Head of caudate nucleus (tissue), 42 donors: ENCODE measurements around the gene KCNMA1.

Source experiments
- DNase-seq, 42 donors: peaks; one replicate each; pipeline versions ENCODE4 v3.0.0 to v3.0.0-alpha.2; 2020 to 2021; ENCODE audit warnings: mixed read lengths in 7 of 42
- intact Hi-C: fragments of 100-400 bp; cut with DNase I; formaldehyde crosslinking; loops from one replicate; pipeline ENCODE4 v1.15.0; 2022

KCNMA1 gene

DNA sequence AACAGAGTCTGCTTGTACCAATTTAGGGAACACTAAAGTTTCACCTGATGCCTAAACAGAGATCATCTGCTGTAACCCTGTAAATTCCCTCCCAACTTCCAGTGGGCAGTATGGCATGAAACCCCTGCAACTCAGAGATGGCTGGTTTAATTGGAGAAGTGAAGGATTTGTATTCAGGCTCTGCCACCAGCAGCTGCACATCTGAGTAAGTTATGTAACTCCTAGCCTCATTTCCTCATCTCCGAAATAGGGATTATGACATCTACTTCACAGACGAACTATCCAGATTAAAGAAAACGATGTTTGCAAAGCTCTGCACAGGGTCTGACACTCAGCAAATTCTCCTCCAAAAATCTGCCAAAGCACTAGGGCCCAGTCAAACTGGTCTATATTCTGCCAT is 493.0 kb downstream of the KCNMA1 start:
- intact Hi-C loops, result no loop called here
- no peak for DNase-seq

DNA sequence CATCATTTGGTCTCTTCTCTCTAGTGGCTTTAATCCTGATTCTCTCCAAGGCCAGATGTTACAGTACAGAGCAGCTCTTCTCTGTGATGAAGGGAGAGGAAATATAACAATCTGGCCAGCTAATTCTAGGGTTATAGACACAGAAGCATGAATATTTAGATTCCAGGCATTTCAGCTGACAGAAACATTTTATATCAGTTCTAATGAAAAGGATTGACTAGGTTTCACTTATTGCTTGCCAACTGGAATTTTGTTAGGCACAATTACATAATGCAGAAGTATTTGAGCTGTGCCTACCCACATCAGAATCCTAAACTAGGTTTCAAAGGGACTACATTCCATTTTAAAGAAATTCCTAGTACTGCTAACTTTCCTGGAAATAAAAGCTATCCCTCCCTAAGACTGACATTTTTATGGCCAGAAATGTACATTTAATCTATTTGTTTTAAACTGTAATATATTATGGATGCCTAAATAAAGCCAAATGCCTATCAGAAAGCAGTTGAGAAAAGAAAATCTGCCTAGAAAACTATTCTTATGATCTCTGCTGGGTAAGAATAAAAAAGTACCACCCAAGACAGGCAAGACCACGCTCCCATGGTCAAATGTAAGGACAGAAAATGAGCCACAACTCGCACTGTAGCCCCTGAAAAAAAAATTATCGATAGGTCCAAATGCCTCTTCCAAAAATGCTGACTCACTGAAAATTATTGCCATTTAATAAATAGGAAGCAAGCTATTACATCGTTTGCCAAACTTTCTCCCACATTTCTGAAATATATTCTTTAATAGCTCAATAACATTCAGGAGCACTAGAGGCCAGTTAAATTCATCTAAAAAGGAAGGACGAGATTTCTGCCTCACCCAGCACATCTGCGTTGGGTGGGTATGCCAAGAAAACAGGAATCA is 498.1 kb downstream of the KCNMA1 start:
- intact Hi-C loops, result no loop called here
- no peak for DNase-seq

DNA sequence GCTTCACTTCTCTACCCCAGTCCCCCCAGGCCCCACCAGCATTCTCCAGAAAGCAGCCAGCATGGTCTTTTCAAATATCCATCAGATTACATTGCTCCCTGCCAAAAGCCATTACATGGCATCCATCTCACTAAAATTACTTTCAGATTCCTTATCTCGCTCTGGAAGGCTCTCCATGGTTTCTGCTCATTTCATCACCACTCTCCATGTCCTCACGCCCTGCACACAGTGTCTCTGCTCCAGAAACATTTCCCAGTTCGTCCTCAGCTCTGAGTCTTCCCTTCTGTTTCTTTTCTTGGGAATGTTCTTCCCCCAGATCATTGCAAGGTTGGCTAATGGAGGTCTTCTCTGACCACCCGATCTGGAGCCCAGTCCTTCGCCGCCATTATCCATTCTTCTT is 499.1 kb downstream of the KCNMA1 start:
- intact Hi-C loops, result no loop called here

DNA sequence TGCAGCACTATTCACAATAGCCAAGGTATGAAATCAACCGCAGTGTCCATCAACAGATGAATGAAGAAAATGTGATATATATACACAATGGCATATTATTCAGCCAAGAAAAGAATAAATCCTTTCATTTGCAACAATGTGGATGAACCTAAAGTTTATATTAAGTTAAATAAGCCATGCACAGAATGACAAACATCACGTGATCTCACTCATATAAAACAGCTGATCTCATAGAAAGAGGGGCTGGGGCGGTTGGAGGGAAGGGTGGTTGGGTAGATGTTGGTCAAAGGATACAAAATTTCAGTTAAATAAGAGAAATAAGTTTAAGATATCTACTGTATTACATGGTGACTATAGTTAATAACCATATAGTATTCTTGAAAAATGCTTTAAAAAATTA is 502.1 kb downstream of the KCNMA1 start:
- intact Hi-C loops, result no loop called here
- DNase-seq, result no peak

More for the DNA sequence above, 499.1 kb downstream of the KCNMA1 start:
- DNase-seq, result no peak

DNA sequence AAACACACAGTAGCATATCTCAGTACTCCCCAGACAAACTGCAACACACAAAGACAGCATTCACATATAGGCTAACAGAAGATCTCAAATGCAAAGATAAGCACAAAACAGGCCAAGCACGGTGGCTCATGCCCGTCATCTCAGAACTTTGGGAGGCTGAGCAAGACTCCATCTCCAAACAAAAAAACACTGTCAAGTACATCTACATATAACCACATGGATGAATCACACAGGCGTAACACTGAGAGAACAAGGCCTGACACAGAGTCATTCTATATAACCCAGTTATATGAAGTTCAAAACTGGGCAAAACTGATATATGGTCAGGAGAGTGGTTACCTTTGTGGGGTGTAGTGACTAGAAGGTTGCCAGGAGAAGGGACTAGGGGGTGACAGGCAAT is 506.4 kb downstream of the KCNMA1 start:
- intact Hi-C loops, result no loop called here
- DNase-seq, result no peak

DNA sequence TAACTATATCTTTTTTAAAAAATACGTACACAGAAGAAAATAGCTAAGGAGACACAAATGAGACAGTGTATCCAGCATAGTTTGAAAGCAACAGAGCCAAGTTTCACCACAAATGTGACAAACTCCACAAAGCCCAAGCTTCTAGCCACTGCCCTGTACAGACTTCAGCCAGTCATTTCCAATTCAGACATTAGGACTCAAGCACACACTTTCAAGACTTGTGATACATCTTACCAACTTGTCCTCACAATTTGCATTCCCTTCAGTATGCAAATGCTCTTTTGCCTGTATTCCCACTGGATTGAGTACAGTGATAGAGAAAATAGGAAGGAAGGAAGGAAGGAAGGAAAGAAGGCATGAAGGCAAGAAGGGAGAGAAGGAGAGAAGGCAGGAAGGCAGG is 510.4 kb downstream of the KCNMA1 start:
- intact Hi-C loops, result no loop called here
- DNase-seq, result no peak

DNA sequence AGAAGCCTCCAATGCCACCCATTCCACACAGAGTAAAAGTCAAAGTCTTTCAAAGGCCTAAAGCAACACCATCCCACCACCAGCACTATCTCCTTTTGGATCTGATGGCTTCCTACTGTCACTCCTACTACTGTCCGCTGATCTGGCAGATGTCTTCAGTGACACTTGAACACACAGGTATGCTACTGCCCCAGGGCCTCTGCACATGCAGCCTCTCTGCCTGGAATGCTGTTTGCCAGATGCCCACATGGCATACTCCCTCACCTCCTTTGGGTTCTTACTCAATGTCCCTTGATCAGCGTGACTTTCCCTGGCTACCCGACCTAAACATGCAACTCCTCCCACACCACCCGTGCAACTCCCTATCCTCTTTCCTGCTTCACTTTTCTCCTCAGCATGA is 512.4 kb downstream of the KCNMA1 start:
- DNase-seq, result no peak
- intact Hi-C loops, result no loop called here

DNA sequence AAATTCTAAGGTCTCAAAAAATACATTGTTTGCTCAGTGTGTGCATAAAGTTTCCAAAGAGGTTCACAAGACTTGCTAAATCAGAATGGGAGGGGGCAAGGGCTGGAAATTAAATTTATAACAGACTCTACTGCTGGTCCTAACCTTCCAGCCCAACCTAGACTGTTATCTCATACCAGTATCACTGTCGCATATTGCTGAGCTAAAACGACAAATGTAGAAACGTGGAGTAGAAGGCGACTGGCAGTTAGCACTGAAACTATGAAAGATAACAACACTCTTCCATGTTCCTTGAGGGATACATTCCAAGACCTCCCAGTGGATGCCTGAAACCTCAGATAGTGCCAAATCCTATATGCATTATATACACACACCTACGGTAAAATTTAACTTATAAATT is 514.3 kb downstream of the KCNMA1 start:
- intact Hi-C loops, result no loop called here
- no peak for DNase-seq

DNA sequence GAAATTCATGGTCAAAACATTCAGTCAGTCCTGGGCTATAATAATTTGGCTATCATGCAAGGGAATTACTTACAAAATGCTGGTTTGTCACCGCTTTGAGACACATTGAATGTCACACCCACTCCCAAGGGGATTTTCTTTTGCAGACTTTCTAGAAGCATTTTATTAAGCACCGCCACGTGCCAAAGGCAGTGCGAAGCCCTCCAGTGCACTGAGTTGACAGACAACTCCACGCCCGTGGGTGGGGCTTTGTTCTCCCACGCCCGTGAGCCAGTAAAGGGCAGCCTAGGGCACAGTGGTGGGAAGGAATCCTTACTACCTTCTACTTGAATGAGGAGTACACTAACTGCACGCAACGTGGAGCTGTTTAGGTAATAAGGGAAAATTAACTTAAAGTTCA is 515.8 kb downstream of the KCNMA1 start:
- no peak for DNase-seq
- intact Hi-C loops, result no loop called here

DNA sequence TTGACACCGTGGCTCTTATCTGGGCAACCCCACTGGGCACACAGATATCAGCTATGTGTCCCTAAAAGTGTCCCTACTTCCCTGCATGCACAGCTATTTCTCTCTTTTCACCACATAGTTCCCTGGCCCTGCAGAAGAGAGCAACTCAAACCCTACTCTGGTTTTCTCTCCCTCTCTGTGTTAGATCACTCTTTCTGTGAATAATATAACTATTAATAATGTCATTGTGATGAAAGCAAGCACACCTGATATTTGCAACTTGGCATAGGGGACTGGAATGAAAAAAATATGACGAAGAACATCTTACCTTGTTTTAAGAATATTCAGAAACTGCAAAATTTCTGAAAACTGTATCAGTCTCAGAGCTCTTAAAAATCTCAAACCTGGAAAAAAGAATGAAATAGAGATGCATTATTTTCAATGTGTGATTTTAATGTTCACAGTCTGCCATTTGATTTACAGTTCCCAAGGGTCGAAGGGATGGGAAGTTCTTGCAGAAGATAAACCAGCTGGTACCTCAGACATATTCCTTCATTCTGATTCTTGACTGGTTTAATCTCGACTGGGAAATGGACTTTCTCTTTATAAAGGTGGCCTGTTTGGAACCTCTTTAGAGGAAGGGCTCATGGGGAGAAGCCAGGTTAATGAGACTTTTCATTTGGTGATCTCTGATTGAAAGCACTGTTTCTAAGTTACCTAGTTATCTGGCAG is 516.8 kb downstream of the KCNMA1 start:
- intact Hi-C loops, result no loop called here
- DNase-seq, result no peak

DNA sequence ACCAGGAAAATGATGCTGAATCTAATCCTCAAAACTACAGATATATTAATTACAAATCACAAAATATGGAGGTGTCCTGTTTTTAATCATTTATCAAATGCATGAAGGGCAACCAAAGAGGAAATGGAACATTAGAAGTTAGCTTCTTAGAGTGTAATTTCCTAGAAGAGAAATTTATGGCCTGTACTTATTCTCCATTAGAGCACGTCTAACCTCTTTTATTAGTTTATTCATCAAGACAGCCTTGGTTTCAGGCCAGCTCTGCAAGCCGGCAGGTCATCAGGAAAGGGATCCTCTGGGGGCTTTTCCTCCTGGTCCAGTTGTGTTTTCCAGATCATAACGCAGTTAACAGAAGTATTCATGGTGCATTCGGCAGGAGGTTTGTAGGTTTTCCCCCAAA is 517.6 kb downstream of the KCNMA1 start:
- no peak for DNase-seq
- intact Hi-C loops, result no loop called here

DNA sequence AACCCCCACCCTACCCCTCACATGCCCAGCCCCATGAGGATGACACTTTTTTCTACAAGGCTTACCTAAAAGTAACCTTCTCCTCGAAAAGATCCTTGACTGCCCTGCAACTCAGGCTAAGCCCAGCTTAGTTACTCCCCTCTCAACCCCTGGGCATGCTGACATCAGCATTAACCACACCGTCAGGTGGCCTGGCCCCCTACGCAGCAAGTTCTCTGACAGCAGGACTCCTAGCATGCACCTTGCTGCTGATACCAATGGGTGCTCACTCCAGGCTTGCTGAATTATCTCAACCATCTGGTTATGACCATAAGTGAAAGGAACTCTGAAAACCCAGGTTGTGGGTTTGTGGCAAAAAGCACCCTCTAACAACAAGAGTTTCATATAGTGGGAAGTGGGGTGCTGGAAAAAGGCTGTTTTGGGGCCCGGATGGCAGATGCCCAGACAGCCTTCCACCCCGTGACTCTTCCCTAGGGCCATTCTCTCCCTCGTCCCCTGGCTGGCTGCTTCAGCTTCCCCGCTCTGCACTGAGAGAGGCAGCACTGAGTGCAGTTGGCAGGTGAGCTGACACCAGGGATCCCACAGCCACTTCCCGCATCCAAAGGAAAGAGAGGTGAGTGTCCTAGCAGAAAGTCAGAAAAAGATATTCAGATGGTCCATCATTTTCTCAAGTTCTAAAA is 518.9 kb downstream of the KCNMA1 start:
- intact Hi-C loops, result no loop called here
- no peak for DNase-seq

DNA sequence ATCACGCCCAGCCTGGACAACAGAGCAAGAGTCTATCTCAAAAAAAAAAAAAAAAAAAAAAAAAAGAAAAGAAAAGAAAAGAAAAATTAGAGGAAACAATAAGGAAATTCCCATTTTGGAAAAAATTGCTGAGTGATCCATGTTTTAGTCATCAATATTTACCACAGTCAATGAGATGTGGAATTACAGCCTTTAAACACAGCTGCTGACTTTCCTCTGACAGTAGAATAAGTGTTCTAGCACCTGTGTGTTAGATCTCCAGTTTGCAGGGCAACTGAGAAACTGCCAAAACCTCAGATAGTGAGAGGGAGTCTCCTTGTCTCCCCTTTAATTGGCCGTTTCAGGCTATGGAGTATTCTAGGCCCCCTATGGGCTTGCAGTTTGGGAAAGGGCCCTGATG is 520.1 kb downstream of the KCNMA1 start:
- no peak for DNase-seq
- intact Hi-C loops, result no loop called here

DNA sequence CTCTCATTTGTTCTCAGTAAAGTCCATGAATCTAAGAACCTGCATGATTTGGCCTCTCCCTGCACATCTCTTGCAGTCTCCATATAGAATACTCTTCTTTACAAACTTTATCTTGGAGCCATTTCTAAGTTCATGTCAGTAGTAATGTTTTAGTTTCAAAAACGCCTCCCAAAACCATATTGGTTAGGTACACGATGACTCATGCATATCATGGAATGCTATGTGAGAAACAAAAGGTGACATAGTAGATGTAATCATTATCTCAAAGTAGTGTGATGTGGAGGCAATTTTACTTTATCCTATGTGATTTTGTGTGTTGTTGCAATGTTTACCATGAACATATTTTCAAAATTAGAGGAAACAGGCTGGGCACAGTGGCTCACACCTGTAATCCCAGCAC is 520.7 kb downstream of the KCNMA1 start:
- intact Hi-C loops, result no loop called here
- DNase-seq, result no peak

DNA sequence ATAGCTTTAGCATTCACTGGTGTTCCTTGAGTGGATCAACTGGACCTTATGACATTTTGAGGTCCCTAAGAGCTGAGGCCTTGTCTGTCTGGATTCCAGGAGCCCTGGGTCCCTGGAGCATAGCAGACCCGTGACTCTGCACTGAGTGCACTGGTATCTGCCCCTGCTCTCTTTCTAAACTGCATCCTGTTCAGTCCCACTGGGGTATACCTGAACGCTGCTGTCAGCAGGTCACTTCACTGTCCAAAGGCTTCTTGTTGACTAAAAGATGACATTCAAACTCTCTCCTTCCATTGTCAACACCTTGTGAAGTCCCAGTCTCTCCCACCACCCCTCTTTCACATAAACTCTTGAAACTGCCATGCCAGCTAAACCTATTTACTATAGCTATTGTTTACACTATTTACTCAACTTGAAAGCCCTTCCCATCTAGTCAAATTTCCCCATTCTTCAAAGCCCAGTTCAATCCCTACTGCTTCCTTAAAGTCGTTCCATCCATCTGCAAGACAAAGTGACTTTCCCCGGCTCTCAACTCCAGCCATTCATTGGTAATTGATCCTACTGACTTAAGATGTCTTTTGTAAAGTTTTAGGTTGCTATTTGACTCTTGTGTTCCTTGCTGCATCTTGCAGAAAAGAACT is 523.3 kb downstream of the KCNMA1 start:
- intact Hi-C loops, result no loop called here
- DNase-seq, result no peak

DNA sequence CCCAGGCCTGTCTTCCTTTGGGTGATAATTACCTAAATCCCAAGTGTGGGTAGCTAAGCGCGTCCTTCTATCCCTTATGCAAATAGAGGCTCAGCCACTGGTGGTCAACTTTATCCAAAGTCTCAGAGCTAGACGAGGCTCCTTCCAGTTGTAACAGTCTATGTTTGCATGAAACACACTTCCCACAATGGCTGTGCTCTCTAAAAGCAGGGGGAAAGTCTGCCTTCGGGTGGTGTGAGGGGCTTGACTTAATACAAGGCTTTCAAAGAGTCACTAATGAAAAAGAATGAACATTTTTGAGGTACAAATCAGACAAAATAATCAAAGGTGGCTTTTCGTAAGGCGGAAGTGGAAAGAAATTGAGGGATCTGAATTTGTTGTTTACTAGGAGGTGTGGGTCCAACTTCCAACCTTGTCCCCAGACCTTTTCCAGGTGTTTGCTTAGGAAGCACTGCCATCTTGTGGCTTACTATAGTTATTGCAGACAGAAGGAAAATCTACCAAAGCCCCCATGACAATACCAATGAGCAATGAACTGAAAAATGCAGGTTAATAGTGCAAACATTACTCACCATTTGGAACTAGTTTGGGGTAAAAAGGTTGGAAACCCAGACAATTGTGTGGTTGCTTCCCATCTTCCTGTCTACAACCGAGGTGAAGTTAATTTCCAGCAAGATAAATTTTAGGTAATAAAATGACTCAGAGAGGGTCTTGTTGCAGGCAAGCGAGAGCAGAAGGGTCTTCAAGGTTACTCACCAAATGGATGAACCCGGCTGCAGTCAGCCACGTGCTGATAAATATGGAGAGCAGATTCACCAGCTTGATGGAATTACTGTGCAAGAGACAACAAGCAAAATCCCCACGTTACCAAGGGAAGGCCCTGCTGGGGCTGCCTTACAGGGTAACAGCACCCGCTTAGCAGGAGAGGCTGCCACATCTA is 525.7 kb downstream of the KCNMA1 start:
- peak in 6 of 42 donors; percentile 11 to 56 (median 39) for DNase-seq
- intact Hi-C loops, result no loop called here

DNA sequence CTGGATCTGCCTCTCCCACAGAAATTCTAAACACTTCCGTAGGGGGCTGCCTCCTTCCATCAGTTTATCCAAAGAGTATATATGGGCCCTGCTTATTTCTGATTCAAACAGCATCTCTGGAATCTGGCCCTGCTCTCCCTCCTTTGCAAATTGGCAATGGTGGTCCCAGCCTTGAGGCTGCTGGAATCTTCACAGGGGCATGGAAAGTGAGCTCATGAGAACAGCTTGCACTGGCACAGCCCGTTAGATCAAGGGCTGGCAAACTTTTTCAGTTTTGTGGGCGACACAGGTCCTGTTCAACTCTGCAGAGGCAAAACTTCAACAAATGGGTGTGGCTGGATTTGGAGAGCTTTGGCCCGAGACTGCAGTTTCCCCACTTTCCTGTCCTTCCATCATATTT is 526.9 kb downstream of the KCNMA1 start:
- no peak for DNase-seq
- intact Hi-C loops, result no loop called here

DNA sequence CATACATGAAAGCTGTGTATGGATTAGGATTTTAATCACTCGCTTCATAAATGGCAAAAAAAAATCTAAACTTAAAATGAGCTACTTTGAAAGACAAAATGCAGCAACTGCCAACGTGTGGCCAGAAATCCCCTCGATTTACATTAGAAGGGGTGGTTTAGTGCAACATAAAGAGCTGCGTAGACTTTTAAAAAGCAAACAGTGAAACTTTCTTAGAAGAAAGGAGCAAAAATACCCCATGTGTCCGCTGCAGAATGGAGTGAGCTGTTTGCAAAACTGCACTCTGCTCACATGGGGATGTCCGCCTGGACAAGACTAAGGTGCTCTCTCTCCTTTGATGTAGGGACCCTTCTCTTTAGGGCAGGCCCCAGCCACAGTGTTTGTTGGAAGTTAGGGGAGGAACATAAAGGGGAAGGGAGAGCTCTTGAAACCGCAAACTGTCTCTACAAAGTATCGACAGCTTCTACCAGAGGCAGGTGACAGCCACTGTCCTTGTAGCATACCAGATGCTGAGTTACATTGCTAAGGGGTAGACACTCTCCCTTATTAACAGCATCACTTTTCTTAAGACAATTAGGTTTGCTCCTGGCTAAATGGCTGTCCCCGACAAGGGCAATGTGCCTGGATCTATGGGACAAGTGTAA is 528.1 kb downstream of the KCNMA1 start:
- intact Hi-C loops, result no loop called here
- no peak for DNase-seq
